ENCODE results near the gene ZNF512B. TPM values are rescaled to one million over a fixed set of nuclear protein-coding genes. Genes with fewer than 3 reads are reported as not detected.
"Not testable (repeated sequence)": the region's sequence is repeated elsewhere in the genome, so short reads cannot be mapped to it uniquely, and the experiment has no call there.

The ZNF512B gene
- total RNA-seq, 1 donor, result 14.5 TPM

GRCh38 chr20:63973636-63974401 is 4.1 kb upstream of the ZNF512B start:
- peaks cover under 1% of the 10 kb centered on the region for H4K20me1 ChIP-seq (ENCODE audit: insufficient read depth, low read length)
- peak; percentile 95 for TF ChIP-seq CTCF (IDR thresholded peaks at IDR 0.05; ENCODE audit: extremely low read depth, low read depth, low read length)
- no peaks in the 10 kb centered on the region for H3K36me3 ChIP-seq (ENCODE audit: insufficient read depth, low read length)
- H3K27me3 ChIP-seq (ENCODE audit: insufficient read depth, low read length), result no peaks in the 10 kb centered on the region
- H3K4me2 ChIP-seq (ENCODE audit: insufficient read depth, low read length), result peak overlapping the region; percentile 92
- peaks cover 24% of the 10 kb centered on the region for H3K4me1 ChIP-seq (ENCODE audit: insufficient read depth, low read length)
- no peaks in the 10 kb centered on the region for H3K9me3 ChIP-seq (ENCODE audit: low read depth, low read length)
- H3K27ac ChIP-seq (ENCODE audit: low read depth, low read length), result no peak overlapping the region
- H3K4me3 ChIP-seq (ENCODE audit: insufficient read depth, low read length), result peak overlapping the region; percentile 78
- peak; percentile 100 for DNase-seq (ENCODE audit: insufficient read length, low spot score, missing footprints)
- peaks cover 4% of the 10 kb centered on the region for H3K79me2 ChIP-seq (ENCODE audit: insufficient read depth, low read length)
- H2AFZ ChIP-seq (ENCODE audit: low read length), result peak overlapping the region; percentile 98

- Histone ChIP-seq H4K20me1 (ENCODE audit: insufficient read depth, low read length) (peaks cover 3% of the 10 kb centered on the region), H3K27ac (ENCODE audit: low read depth, low read length) (no peak overlapping the region), H3K4me3 (ENCODE audit: insufficient read depth, low read length) (no peak overlapping the region), H3K9me3 (ENCODE audit: low read depth, low read length) (no peaks in the 10 kb centered on the region), H3K4me2 (ENCODE audit: insufficient read depth, low read length) (peak overlapping the region; percentile 92), H3K36me3 (ENCODE audit: insufficient read depth, low read length) (no peaks in the 10 kb centered on the region), H3K79me2 (ENCODE audit: insufficient read depth, low read length) (peaks cover 9% of the 10 kb centered on the region), H3K4me1 (ENCODE audit: insufficient read depth, low read length) (peaks cover 24% of the 10 kb centered on the region), H2AFZ (ENCODE audit: low read length) (peak overlapping the region; percentile 98), H3K27me3 (ENCODE audit: insufficient read depth, low read length) (no peaks in the 10 kb centered on the region)
- TF ChIP-seq CTCF (IDR thresholded peaks at IDR 0.05; ENCODE audit: extremely low read depth, low read depth, low read length), result no peak
- no peak for DNase-seq (ENCODE audit: insufficient read length, low spot score, missing footprints)
Measured at GRCh38 chr20:63973160-63973479, 3.4 kb upstream of the ZNF512B start.

GRCh38 chr20:63972312-63973159 is 2.8 kb upstream of the ZNF512B start:
- TF ChIP-seq CTCF (IDR thresholded peaks at IDR 0.05; ENCODE audit: extremely low read depth, low read depth, low read length), result no peak
- peaks cover 9% of the 10 kb centered on the region for H3K79me2 ChIP-seq (ENCODE audit: insufficient read depth, low read length)
- no peak overlapping the region for H3K27ac ChIP-seq (ENCODE audit: low read depth, low read length)

GRCh38 chr20:63971960-63972311 is 2.2 kb upstream of the ZNF512B start:
- H4K20me1 ChIP-seq (ENCODE audit: insufficient read depth, low read length); H3K27me3 ChIP-seq (ENCODE audit: insufficient read depth, low read length); H3K79me2 ChIP-seq (ENCODE audit: insufficient read depth, low read length); H2AFZ ChIP-seq (ENCODE audit: low read length); H3K9me3 ChIP-seq (ENCODE audit: low read depth, low read length); DNase-seq (ENCODE audit: insufficient read length, low spot score, missing footprints); H3K27ac ChIP-seq (ENCODE audit: low read depth, low read length); H3K36me3 ChIP-seq (ENCODE audit: insufficient read depth, low read length); H3K4me3 ChIP-seq (ENCODE audit: insufficient read depth, low read length); H3K4me2 ChIP-seq (ENCODE audit: insufficient read depth, low read length): not testable (repeated sequence)
- H3K4me1 ChIP-seq (ENCODE audit: insufficient read depth, low read length), result peaks cover 14% of the 10 kb centered on the region

More at GRCh38 chr20:63972312-63973159, 2.8 kb upstream of the ZNF512B start:
- DNase-seq (ENCODE audit: insufficient read length, low spot score, missing footprints), result peak; percentile 88
- Histone ChIP-seq H2AFZ (ENCODE audit: low read length) (peak overlapping the region; percentile 3), H3K4me1 (ENCODE audit: insufficient read depth, low read length) (peaks cover 18% of the 10 kb centered on the region), H3K36me3 (ENCODE audit: insufficient read depth, low read length) (no peaks in the 10 kb centered on the region), H4K20me1 (ENCODE audit: insufficient read depth, low read length) (peaks cover 3% of the 10 kb centered on the region), H3K4me2 (ENCODE audit: insufficient read depth, low read length) (no peak overlapping the region), H3K9me3 (ENCODE audit: low read depth, low read length) (no peaks in the 10 kb centered on the region), H3K27me3 (ENCODE audit: insufficient read depth, low read length) (no peaks in the 10 kb centered on the region), H3K4me3 (ENCODE audit: insufficient read depth, low read length) (no peak overlapping the region)
